ENCODE results near the gene TNIP2. TPM values are rescaled to one million over a fixed set of nuclear protein-coding genes. Genes with fewer than 3 reads are reported as not detected.
A peak's percentile ranks its signal among the peaks of the same experiment; 100 is the strongest.

Gene TNIP2
- total and polyA plus RNA-seq, 2 of the 13 experiments (the other 11 are each of a cell fraction or from before 2014, with no cell fraction given) = 25.6 to 38.0 TPM

DNA sequence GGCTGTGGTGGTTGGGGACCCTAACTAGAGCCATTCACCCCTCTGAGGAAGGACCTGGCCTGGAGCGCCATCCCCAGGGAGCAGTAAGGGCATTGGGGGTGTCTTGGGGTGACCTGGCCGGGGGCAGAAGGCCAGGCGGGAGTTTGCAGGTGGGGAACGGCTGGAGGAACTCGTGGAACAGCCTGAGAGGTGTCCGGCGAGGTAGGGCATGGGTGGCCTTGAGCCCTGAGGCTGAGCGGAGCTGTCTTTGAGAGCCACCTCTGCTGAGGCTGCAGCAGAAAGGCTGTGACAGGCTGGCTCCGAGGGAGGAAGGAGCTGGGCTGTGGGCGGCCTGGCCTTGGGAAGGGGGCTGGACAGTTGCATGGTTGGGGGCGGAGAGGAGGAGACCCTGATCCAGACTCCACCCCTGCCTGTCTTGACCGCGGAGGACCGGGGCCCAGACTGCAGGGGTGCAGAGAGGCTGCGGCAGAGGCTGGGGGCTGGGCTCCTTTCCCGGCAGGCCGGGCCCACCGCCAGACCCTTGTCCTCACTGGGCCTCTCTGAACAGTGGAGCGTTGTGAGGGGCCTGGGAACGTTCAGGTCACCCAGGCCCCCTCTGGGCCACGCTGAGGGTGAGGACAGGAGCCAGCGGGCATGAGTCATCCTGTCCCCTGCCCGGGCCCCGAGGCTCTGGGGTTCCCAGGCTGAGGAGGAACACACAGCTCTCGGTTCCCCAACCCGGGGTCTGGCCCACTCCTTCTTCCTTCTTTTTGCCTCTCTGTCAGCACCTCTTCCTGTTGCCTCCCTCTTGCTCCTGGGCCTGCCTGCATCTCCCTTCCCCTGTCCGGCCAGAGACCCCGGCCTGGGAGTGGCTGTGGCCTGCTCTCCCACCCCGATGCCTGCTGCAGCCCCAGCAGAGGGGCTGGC is 44.8 kb upstream of the TNIP2 start (continued):
- TF ChIP-seq ZNF766 (CRISPR knock-in tag; IDR thresholded peaks at IDR 0.05; ENCODE audit: borderline replicate concordance) = 0 out of 2 replicates have a peak, but pooled peaks have one; percentile 59
- peak; percentile 97 for TF ChIP-seq FOSL1 (CRISPR knock-in tag; IDR thresholded peaks at IDR 0.05; ENCODE audit: borderline replicate concordance)
- no peak for TF ChIP-seq SIX1 (CRISPR knock-in tag; IDR thresholded peaks at IDR 0.05; ENCODE audit: borderline replicate concordance)
- TF ChIP-seq ZNF841 (CRISPR knock-in tag; IDR thresholded peaks at IDR 0.05; ENCODE audit: borderline replicate concordance) = no peak
- TF ChIP-seq, protein P1, sequence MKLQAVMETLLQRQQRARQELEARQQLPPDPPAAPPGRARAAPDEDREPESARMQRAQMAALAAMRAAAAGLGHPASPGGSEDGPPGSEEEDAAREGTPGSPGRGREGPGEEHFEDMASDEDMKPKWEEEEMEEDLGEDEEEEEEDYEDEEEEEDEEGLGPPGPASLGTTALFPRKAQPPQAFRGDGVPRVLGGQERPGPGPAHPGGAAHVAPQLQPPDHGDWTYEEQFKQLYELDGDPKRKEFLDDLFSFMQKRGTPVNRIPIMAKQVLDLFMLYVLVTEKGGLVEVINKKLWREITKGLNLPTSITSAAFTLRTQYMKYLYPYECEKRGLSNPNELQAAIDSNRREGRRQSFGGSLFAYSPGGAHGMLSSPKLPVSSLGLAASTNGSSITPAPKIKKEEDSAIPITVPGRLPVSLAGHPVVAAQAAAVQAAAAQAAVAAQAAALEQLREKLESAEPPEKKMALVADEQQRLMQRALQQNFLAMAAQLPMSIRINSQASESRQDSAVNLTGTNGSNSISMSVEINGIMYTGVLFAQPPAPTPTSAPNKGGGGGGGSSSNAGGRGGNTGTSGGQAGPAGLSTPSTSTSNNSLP (IDR thresholded peaks at IDR 0.05; ENCODE audit: low read depth, low read length) = no peak
- peak; percentile 61 for TF ChIP-seq ZSCAN21 (CRISPR knock-in tag; IDR thresholded peaks at IDR 0.05; ENCODE audit: borderline replicate concordance)
- TF ChIP-seq ZNF335 (CRISPR knock-in tag; IDR thresholded peaks at IDR 0.05) = 0 out of 2 replicates have a peak, but pooled peaks have one; percentile 60
- TF ChIP-seq IRF2 (CRISPR knock-in tag; IDR thresholded peaks at IDR 0.05) = peak; percentile 67; the same call in 1 of the 2 replicates
- TF ChIP-seq YEATS2 (CRISPR knock-in tag; IDR thresholded peaks at IDR 0.05; ENCODE audit: borderline replicate concordance) = peak; percentile 61
- no peak for TF ChIP-seq ZNF572 (CRISPR knock-in tag; IDR thresholded peaks at IDR 0.05)
- peak; percentile 86 for TF ChIP-seq ZNF619 (CRISPR knock-in tag; IDR thresholded peaks at IDR 0.05)
- TF ChIP-seq SIN3B (IDR thresholded peaks at IDR 0.05; ENCODE audit: low read length) = no peak
- 0 out of 2 replicates have a peak, but pooled peaks have one; percentile 38 for TF ChIP-seq U2AF2 (IDR thresholded peaks at IDR 0.05; ENCODE audit: low read depth, low read length)
- TF ChIP-seq ZNF143 (CRISPR knock-in tag; IDR thresholded peaks at IDR 0.05) = peak; percentile 16; the same call in 1 of the 2 replicates
- TF ChIP-seq ZNF207 (IDR thresholded peaks at IDR 0.05; ENCODE audit: borderline replicate concordance) = no peak
- TF ChIP-seq ZNF234 (CRISPR knock-in tag; conservative IDR thresholded peaks at IDR 0.05) = no peak
- TF ChIP-seq ZNF672 (CRISPR knock-in tag; IDR thresholded peaks at IDR 0.05) = no peak
- TF ChIP-seq, protein P2, sequence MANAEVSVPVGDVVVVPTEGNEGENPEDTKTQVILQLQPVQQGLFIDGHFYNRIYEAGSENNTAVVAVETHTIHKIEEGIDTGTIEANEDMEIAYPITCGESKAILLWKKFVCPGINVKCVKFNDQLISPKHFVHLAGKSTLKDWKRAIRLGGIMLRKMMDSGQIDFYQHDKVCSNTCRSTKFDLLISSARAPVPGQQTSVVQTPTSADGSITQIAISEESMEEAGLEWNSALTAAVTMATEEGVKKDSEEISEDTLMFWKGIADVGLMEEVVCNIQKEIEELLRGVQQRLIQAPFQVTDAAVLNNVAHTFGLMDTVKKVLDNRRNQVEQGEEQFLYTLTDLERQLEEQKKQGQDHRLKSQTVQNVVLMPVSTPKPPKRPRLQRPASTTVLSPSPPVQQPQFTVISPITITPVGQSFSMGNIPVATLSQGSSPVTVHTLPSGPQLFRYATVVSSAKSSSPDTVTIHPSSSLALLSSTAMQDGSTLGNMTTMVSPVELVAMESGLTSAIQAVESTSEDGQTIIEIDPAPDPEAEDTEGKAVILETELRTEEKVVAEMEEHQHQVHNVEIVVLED (CRISPR knock-in tag; IDR thresholded peaks at IDR 0.05; ENCODE audit: borderline replicate concordance) = no peak
- no peak for TF ChIP-seq ZSCAN30 (CRISPR knock-in tag; IDR thresholded peaks at IDR 0.05)
- TF ChIP-seq CHD4 (IDR thresholded peaks at IDR 0.05; ENCODE audit: borderline replicate concordance, low read length) = no peak
- TF ChIP-seq, protein P3, sequence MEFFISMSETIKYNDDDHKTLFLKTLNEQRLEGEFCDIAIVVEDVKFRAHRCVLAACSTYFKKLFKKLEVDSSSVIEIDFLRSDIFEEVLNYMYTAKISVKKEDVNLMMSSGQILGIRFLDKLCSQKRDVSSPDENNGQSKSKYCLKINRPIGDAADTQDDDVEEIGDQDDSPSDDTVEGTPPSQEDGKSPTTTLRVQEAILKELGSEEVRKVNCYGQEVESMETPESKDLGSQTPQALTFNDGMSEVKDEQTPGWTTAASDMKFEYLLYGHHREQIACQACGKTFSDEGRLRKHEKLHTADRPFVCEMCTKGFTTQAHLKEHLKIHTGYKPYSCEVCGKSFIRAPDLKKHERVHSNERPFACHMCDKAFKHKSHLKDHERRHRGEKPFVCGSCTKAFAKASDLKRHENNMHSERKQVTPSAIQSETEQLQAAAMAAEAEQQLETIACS (CRISPR knock-in tag; IDR thresholded peaks at IDR 0.05) = 0 out of 2 replicates have a peak, but pooled peaks have one; percentile 28
- TF ChIP-seq RXRB (CRISPR knock-in tag; IDR thresholded peaks at IDR 0.05; ENCODE audit: borderline replicate concordance) = peak; percentile 94
- no peak for TF ChIP-seq TCF7L2 (IDR thresholded peaks at IDR 0.05; ENCODE audit: low read depth, low read length)
- TF ChIP-seq SMAD3 (CRISPR knock-in tag; IDR thresholded peaks at IDR 0.05) = peak; percentile 93
- TF ChIP-seq ZNF557 (CRISPR knock-in tag; IDR thresholded peaks at IDR 0.05) = no peak
- TF ChIP-seq NFYB (CRISPR knock-in tag; IDR thresholded peaks at IDR 0.05) = no peak; the same call in 1 of the 2 replicates
- peak; percentile 68; the same call in 1 of the 2 replicates for TF ChIP-seq PHF8 (CRISPR knock-in tag; IDR thresholded peaks at IDR 0.05)
